Stimulated activated naive CD8-positive, alpha-beta T cell treated with anti-CD3 and anti-CD28 coated beads, Interleukin-15, amount 100 ng/mL, for 72 hours (primary cell): ENCODE data around the gene FXR2.

Source experiments
- ATAC-seq: fragments of 150-1000 bp; cut with Tn5 transposase; 2 replicates; pipeline ENCODE4 v1.10.0; 2021; ENCODE audit warnings: mild to moderate bottlenecking, moderate library complexity
- DNase-seq, 2 donors: peaks; one replicate each; pipeline ENCODE4 v3.0.0; 2021 to 2022
- H3K27ac Mint-ChIP-seq, 2 donors: one replicate each; pipeline ENCODE4 v1.8.0; 2022; ENCODE audit warnings: mild to moderate bottlenecking in 2 of 2, mixed read lengths in 2 of 2, moderate library complexity in 2 of 2
- H3K27me3 Mint-ChIP-seq: one replicate; pipeline ENCODE4 v1.8.0; 2022; ENCODE audit warnings: mixed read lengths
- H3K4me1 Mint-ChIP-seq: one replicate; pipeline ENCODE4 v1.8.0; 2022; ENCODE audit warnings: mild to moderate bottlenecking, mixed read lengths
- H3K4me3 Mint-ChIP-seq, 2 donors: one replicate each; pipeline ENCODE4 v1.8.0; 2022; ENCODE audit warnings: mild to moderate bottlenecking in 2 of 2, mixed read lengths in 2 of 2, moderate library complexity in 1 of 2
- H3K9me3 Mint-ChIP-seq, 2 donors: one replicate each; pipeline ENCODE4 v1.8.0; 2022; ENCODE audit warnings: mixed read lengths in 2 of 2

Gene FXR2

GRCh38 chr17:7583253-7584109 is 31.2 kb downstream of the FXR2 start, which contains the start of gene MPDU1:
Gene MPDU1 (plus strand): TSS chr17:7583852. CDS start chr17:7583863, 11 bp downstream.
- Mint-ChIP-seq H3K4me3 (peak within 1 kb of the TSS; percentile 88 to 97), H3K27ac (peak within 1 kb of the TSS; percentile 99 to 100), H3K27me3 (no peaks in the 10 kb centered on the region), H3K4me1 (peaks cover 83% of the 10 kb centered on the region), H3K9me3 (no peaks in the 10 kb centered on the region)
- DNase-seq (peak; percentile 95 to 97), ATAC-seq (peak; percentile 75)

- Mint-ChIP-seq H3K27ac (peak overlapping the region; percentile 99 to 100), H3K27me3 (no peaks in the 10 kb centered on the region), H3K4me3 (peak overlapping the region; percentile 88 to 97), H3K4me1 (peaks cover 85% of the 10 kb centered on the region), H3K9me3 (no peaks in the 10 kb centered on the region)
- DNase-seq, result no peak
- no peak for ATAC-seq
These were observed 32.1 kb downstream of the FXR2 start for GRCh38 chr17:7582396-7583252.

GRCh38 chr17:7580604-7581575 is 33.8 kb downstream of the FXR2 start:
- H3K27ac Mint-ChIP-seq, result peak overlapping the region; percentile 85 to 89
- ATAC-seq (no peak), DNase-seq (no peak)
- peaks cover 94% of the 10 kb centered on the region for H3K4me1 Mint-ChIP-seq
- H3K9me3 Mint-ChIP-seq, result no peaks in the 10 kb centered on the region
- H3K27me3 Mint-ChIP-seq, result no peaks in the 10 kb centered on the region
- H3K4me3 Mint-ChIP-seq, result peak overlapping the region; percentile 61 to 88

- Mint-ChIP-seq H3K27ac (peak overlapping the region in 1 of 2 donors; percentile 95), H3K4me3 (peak overlapping the region; percentile 61 to 86), H3K9me3 (no peaks in the 10 kb centered on the region), H3K4me1 (peaks cover 94% of the 10 kb centered on the region), H3K27me3 (no peaks in the 10 kb centered on the region)
- DNase-seq (peak in 1 of 2 donors; percentile 65), ATAC-seq (peak; percentile 41)
These were observed 34.7 kb downstream of the FXR2 start for GRCh38 chr17:7579834-7580603.

- no peaks in the 10 kb centered on the region for H3K9me3 Mint-ChIP-seq
- peak within 1 kb of the TSS; percentile 89 to 95 for H3K27ac Mint-ChIP-seq
- H3K4me3 Mint-ChIP-seq, result peak within 1 kb of the TSS; percentile 61 to 86
- ATAC-seq (peak; percentile 85), DNase-seq (peak; percentile 62 to 84)
- H3K27me3 Mint-ChIP-seq, result no peaks in the 10 kb centered on the region
- peaks cover 94% of the 10 kb centered on the region for H3K4me1 Mint-ChIP-seq
These were observed 35.5 kb downstream of the FXR2 start, which contains the start of gene CD68 for GRCh38 chr17:7579001-7579833. Gene CD68 (plus strand): TSS chr17:7579638. CDS start chr17:7579678, 40 bp downstream.

DNA sequence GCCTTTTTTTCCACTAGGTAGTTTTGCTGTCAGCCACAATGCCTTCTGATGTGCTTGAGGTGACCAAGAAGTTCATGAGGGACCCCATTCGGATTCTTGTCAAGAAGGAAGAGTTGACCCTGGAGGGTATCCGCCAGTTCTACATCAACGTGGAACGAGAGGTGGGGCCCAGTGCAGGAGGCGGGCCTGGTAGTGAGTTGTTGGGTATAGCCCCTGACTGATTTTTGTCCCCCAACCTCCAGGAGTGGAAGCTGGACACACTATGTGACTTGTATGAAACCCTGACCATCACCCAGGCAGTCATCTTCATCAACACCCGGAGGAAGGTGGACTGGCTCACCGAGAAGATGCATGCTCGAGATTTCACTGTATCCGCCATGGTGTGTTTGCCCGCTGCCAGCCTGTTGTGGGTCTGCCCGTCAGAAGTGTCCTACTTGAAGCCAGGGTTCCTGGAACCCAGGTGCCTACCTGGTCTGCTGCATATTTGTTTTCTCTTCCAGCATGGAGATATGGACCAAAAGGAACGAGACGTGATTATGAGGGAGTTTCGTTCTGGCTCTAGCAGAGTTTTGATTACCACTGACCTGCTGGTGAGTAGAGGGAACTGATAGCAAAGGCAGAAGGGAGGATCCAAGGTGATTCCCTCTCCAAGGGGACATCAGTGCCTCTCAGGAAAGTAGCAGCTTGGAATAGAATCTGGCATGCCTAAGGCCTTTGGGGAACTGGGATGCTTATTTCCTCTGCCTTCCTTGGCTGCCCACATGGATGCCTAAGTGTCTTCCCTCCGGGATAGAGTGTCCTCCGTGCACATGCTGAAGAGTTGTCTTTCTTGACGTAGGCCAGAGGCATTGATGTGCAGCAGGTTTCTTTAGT is 37.1 kb downstream of the FXR2 start:
- Mint-ChIP-seq H3K27ac (peak overlapping the region in 1 of 2 donors; percentile 90), H3K9me3 (no peaks in the 10 kb centered on the region), H3K4me1 (peaks cover 97% of the 10 kb centered on the region), H3K27me3 (no peaks in the 10 kb centered on the region), H3K4me3 (peak overlapping the region in 1 of 2 donors; percentile 35)
- DNase-seq (no peak), ATAC-seq (no peak)

DNA sequence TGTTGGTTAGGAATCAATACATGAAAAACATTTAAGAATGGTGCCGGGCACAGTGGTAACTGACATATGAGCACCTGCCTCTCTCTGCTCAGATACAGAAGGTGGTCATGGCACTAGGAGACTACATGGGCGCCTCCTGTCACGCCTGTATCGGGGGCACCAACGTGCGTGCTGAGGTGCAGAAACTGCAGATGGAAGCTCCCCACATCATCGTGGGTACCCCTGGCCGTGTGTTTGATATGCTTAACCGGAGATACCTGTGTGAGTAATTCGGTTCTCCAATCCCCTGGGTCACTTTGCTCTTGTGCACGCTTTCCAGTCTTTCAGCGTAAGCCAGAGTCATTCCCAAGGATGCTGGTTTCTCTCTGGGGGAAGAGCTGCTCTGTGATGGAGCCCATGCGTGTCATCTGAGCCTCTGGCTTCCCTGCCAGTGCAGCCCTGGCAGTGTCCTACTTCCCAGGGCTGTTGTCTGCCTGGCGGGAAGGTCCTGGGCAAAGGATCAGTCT is 38.2 kb downstream of the FXR2 start:
- Mint-ChIP-seq H3K4me1 (peaks cover 97% of the 10 kb centered on the region), H3K9me3 (no peaks in the 10 kb centered on the region), H3K27ac (peak overlapping the region in 1 of 2 donors; percentile 89), H3K4me3 (peak overlapping the region; percentile 23 to 48), H3K27me3 (no peaks in the 10 kb centered on the region)
- no peak for ATAC-seq
- DNase-seq, result no peak

DNA sequence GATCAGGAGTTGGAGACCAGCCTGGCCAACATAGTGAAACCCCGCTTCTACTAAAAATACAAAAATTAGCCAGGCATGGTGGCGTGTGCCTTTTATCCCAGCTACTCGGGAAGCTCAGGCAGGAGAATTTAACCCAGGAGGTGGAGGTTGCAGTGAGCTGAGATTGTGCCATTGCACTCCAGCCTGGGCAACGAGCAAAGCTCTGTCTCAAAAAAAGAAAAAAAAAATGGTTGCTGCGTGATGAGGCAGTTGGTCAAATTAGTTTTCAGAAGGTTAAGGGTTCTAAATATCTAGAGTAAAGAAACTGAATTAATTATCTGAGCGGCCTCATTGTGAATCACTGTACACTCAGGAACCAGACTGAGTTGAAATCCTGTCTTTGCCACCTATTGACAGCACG is 38.7 kb downstream of the FXR2 start:
- Mint-ChIP-seq H3K27me3 (no peaks in the 10 kb centered on the region), H3K4me3 (peak overlapping the region; percentile 98 to 99), H3K4me1 (peaks cover 97% of the 10 kb centered on the region), H3K9me3 (no peaks in the 10 kb centered on the region), H3K27ac (peak overlapping the region in 1 of 2 donors; percentile 89)
- no peak for DNase-seq
- no peak for ATAC-seq

GRCh38 chr17:7575481-7575883 is 39.2 kb downstream of the FXR2 start:
- Mint-ChIP-seq H3K9me3 (no peaks in the 10 kb centered on the region), H3K4me1 (peaks cover 97% of the 10 kb centered on the region), H3K27ac (peak overlapping the region in 1 of 2 donors; percentile 89), H3K27me3 (no peaks in the 10 kb centered on the region), H3K4me3 (peak overlapping the region; percentile 98 to 99)
- ATAC-seq, result no peak
- no peak for DNase-seq

DNA sequence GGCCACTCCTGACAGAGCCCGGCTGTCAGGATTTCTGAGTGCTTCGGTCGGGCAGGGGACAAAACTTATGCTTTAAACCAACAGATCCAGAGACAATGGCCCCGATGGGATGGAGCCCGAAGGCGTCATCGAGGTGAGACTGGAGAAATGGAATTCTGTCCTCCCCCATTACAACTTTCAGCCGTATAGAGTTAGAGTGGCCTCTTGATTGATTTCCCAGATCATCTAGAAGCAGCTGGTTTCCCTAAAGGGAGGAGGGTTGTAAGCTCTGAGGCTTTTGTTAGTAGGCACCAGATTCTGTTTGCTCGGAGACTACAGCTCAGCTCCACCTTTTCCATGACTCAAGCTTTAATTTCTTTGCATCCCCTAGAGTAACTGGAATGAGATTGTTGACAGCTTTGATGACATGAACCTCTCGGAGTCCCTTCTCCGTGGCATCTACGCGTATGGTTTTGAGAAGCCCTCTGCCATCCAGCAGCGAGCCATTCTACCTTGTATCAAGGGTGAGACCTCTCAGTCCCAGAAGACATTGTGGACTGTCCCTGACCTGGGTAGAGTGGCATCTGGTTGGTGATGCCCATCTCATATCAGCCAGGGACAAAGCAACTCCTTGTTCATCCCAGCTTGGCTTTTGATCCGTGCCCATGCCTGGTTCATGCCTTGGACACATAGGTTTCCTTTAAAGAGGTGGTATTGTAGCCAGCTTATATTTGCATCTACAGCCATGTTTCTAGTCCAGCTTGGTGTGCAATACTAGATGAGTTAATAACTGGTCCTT is 40.3 kb downstream of the FXR2 start:
- ATAC-seq, result no peak
- DNase-seq, result no peak
- Mint-ChIP-seq H3K27me3 (no peaks in the 10 kb centered on the region), H3K9me3 (no peaks in the 10 kb centered on the region), H3K27ac (peak overlapping the region; percentile 20 to 100), H3K4me3 (peak overlapping the region; percentile 98 to 99), H3K4me1 (peaks cover 91% of the 10 kb centered on the region)

- peaks cover 87% of the 10 kb centered on the region for H3K4me1 Mint-ChIP-seq
- ATAC-seq, result peak; percentile 64
- no peaks in the 10 kb centered on the region for H3K9me3 Mint-ChIP-seq
- no peaks in the 10 kb centered on the region for H3K27me3 Mint-ChIP-seq
- DNase-seq, result peak; percentile 88 to 92
- H3K4me3 Mint-ChIP-seq, result peak overlapping the region; percentile 98 to 99
- H3K27ac Mint-ChIP-seq, result peak overlapping the region; percentile 100
These were observed 41.2 kb downstream of the FXR2 start for GRCh38 chr17:7573324-7574080.
